ENCODE results near the gene XYLT1. TPM values are rescaled to one million over a fixed set of nuclear protein-coding genes. Genes with fewer than 3 reads are reported as not detected.
"Not testable (repeated sequence)": the region's sequence is repeated elsewhere in the genome, so short reads cannot be mapped to it uniquely, and the experiment has no call there.

XYLT1 gene
- polyA plus RNA-seq, 1 of the 3 experiments (the other 2 are of a cell fraction), result 17.6 TPM

DNA sequence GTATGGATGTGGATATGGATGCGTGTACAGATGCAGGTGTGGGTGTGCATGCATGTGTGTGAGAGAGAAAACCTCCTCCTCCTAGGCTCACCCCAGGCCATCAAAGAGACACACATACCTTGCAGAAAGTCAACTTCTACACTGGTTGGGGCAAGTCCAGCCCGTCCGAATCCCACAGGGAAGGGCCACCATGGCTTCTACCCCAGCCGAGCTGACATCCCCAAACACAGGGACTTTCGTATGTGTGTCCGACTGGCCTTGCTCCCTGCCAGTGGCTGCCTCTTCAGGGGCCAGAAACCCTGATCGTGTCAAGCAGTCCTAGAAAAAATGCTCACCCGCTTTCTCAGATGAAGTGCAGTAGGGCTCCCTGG is 134.2 kb downstream of the XYLT1 start:
- H3F3A ChIP-seq (replicated peaks; ENCODE audit: insufficient read depth), result peaks cover 27% of the 10 kb centered on the region
- peaks cover 95% of the 10 kb centered on the region for H4K20me1 ChIP-seq (ENCODE audit: insufficient read depth)
- TF ChIP-seq, protein P1, sequence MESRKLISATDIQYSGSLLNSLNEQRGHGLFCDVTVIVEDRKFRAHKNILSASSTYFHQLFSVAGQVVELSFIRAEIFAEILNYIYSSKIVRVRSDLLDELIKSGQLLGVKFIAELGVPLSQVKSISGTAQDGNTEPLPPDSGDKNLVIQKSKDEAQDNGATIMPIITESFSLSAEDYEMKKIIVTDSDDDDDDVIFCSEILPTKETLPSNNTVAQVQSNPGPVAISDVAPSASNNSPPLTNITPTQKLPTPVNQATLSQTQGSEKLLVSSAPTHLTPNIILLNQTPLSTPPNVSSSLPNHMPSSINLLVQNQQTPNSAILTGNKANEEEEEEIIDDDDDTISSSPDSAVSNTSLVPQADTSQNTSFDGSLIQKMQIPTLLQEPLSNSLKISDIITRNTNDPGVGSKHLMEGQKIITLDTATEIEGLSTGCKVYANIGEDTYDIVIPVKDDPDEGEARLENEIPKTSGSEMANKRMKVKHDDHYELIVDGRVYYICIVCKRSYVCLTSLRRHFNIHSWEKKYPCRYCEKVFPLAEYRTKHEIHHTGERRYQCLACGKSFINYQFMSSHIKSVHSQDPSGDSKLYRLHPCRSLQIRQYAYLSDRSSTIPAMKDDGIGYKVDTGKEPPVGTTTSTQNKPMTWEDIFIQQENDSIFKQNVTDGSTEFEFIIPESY (IDR thresholded peaks at IDR 0.05; ENCODE audit: borderline replicate concordance, low read depth), result no peak
- TF ChIP-seq, protein P2, sequence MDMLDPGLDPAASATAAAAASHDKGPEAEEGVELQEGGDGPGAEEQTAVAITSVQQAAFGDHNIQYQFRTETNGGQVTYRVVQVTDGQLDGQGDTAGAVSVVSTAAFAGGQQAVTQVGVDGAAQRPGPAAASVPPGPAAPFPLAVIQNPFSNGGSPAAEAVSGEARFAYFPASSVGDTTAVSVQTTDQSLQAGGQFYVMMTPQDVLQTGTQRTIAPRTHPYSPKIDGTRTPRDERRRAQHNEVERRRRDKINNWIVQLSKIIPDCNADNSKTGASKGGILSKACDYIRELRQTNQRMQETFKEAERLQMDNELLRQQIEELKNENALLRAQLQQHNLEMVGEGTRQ (IDR thresholded peaks at IDR 0.05; ENCODE audit: borderline replicate concordance, low read depth, low read length), result no peak
- TF ChIP-seq TCF12 (IDR thresholded peaks at IDR 0.05), result no peak
- no peak for TF ChIP-seq NFIC (IDR thresholded peaks at IDR 0.05; ENCODE audit: borderline replicate concordance)
- TF ChIP-seq FOXJ3 (CRISPR knock-in tag; IDR thresholded peaks at IDR 0.05), result no peak
- TF ChIP-seq, protein P3, sequence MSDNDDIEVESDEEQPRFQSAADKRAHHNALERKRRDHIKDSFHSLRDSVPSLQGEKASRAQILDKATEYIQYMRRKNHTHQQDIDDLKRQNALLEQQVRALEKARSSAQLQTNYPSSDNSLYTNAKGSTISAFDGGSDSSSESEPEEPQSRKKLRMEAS (IDR thresholded peaks at IDR 0.05; ENCODE audit: low read depth), result no peak
- TF ChIP-seq MXI1 (IDR thresholded peaks at IDR 0.05; ENCODE audit: low read depth, low read length), result no peak
- H3K27ac ChIP-seq (ENCODE audit: low read depth in 2 of 2, low read length in 1 of 2), result peak overlapping the region in 1 of 2 experiments; percentile 36; a peak in 2 of 4 replicates
- ChIA-PET POLR2A (no interaction called here), CTCF (no interaction called here)
- no peaks in the 10 kb centered on the region for H3K9me3 ChIP-seq
- peaks cover 4 to 8% of the 10 kb centered on the region in 2 experiments; a peak in 2 of 4 replicates for H3K4me1 ChIP-seq (ENCODE audit: control insufficient read depth in 1 of 2, insufficient read depth in 2 of 2, low read depth in 1 of 2, low read length in 1 of 2)
- H3K36me3 ChIP-seq (replicated peaks in 1 of 2; ENCODE audit: control insufficient read depth in 1 of 2, insufficient read depth in 2 of 2, low read length in 1 of 2), result peaks cover 0 to 3% of the 10 kb centered on the region in 2 experiments
- no peak for DNase-seq
- no peaks in the 10 kb centered on the region for H3K9me2 ChIP-seq
- H3K9ac ChIP-seq, result no peak overlapping the region
- WGBS (ENCODE audit: low lambda C conversion rate), result 88% methylated on average over 8 of the region's 8 CpGs
- no peak overlapping the region for H3K4me2 ChIP-seq
- H3K79me2 ChIP-seq (ENCODE audit: insufficient read depth), result peaks cover 99% of the 10 kb centered on the region
- H3K4me3 ChIP-seq (ENCODE audit: low read depth in 2 of 2, low read length in 1 of 2), result no peak overlapping the region
- H3K27me3 ChIP-seq (ENCODE audit: insufficient read depth), result no peaks in the 10 kb centered on the region
- H2AFZ ChIP-seq (ENCODE audit: low read depth), result no peak overlapping the region

DNA sequence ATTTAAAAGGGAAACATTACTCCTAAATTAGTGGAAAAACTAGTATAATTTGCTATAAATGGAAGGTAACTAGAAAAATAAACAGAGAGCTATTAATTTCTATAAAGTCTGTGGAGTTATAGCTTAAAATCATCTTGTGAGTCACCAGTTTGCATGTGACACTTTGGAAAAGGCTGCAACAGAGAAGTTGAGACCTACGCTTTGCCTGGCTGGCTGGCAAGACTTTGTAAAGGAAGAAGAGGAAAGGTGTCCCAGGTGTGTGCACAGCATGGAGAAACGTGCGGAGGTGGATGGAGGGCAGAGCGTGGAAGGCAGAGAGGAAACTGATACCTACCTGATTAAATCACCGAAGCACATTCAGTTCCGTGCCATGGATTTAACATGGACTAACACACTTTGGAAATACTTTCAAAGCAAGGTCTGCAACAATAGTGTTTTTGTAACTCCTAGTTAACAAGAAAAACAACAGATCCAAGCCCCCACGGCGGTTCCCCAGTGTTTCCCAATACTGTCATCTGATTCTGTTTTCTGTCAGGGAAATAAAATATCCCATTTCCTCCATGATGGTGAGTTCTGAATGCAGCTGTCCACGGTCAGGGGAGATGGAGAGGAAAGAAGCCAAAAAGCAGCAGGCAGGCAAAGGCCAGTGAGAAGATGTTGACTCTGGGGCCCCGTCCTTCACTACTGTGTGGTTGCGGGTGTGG is 134.8 kb downstream of the XYLT1 start:
- Histone ChIP-seq H4K20me1 (ENCODE audit: insufficient read depth) (peaks cover 95% of the 10 kb centered on the region), H3K27ac (ENCODE audit: low read depth in 2 of 2, low read length in 1 of 2) (peak overlapping the region in 1 of 2 experiments; percentile 36; a peak in 2 of 4 replicates), H3K4me2 (no peak overlapping the region), H3K4me3 (ENCODE audit: low read depth in 2 of 2, low read length in 1 of 2) (no peak overlapping the region), H3K4me1 (ENCODE audit: control insufficient read depth in 1 of 2, insufficient read depth in 2 of 2, low read depth in 1 of 2, low read length in 1 of 2) (peaks cover 4 to 12% of the 10 kb centered on the region in 2 experiments; a peak in 2 of 4 replicates), H3K9me3 (no peaks in the 10 kb centered on the region), H3K9ac (no peak overlapping the region), H3K9me2 (no peaks in the 10 kb centered on the region), H3F3A (replicated peaks; ENCODE audit: insufficient read depth) (peaks cover 27% of the 10 kb centered on the region), H3K79me2 (ENCODE audit: insufficient read depth) (peaks cover 99% of the 10 kb centered on the region), H2AFZ (ENCODE audit: low read depth) (no peak overlapping the region), H3K36me3 (replicated peaks in 1 of 2; ENCODE audit: control insufficient read depth in 1 of 2, insufficient read depth in 2 of 2, low read length in 1 of 2) (peaks cover 0 to 3% of the 10 kb centered on the region in 2 experiments), H3K27me3 (ENCODE audit: insufficient read depth) (no peaks in the 10 kb centered on the region)
- ChIA-PET CTCF (interaction anchor here (1.3 kb wide), 1 partner anchor 24 kb away, joined by 3 read pairs; no protein-coding TSS in a partner anchor), POLR2A (no interaction called here)
- TF ChIP-seq RFX5 (IDR thresholded peaks at IDR 0.05; ENCODE audit: low read length) (no peak), JUND (IDR thresholded peaks at IDR 0.05) (no peak), MXI1 (IDR thresholded peaks at IDR 0.05; ENCODE audit: low read depth, low read length) (no peak), TCF12 (IDR thresholded peaks at IDR 0.05) (no peak), YY1 (IDR thresholded peaks at IDR 0.05; ENCODE audit: low read depth) (no peak)
- 75% methylated on average over 11 of the region's 11 CpGs for WGBS (ENCODE audit: low lambda C conversion rate)
- DNase-seq, result no peak

DNA sequence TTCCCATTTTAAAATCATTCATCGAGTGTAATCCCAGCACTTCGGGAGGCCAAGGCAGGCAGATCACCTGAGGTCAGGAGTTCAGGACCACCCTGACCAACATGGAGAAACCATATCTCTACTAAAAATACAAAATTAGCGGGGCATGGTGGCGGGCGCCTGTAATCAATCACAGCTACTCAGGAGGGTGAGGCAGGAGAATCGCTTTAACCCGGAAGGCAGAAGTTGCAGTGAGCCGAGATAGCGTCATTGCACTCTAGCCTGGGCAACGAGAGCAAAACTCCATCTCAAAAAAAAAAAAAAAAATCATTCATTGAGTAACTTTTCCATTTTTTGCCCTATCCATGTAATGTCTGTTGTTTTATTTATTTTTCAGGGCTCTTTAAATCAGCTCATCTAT is 135.4 kb downstream of the XYLT1 start:
- H3K79me2 ChIP-seq (ENCODE audit: insufficient read depth), result peaks cover 99% of the 10 kb centered on the region

More for the DNA sequence above, 135.4 kb downstream of the XYLT1 start:
- H3K4me1 ChIP-seq (ENCODE audit: control insufficient read depth in 1 of 2, insufficient read depth in 2 of 2, low read depth in 1 of 2, low read length in 1 of 2), result peaks cover under 1 to 13% of the 10 kb centered on the region in 2 experiments; a peak in 2 of 4 replicates
- CTCF ChIA-PET, result interaction anchor here (1.3 kb wide), 1 partner anchor 23 kb away, joined by 3 read pairs; no protein-coding TSS in a partner anchor
- POLR2A ChIA-PET; H3K9ac ChIP-seq; H3K4me3 ChIP-seq (ENCODE audit: low read depth in 2 of 2, low read length in 1 of 2); DNase-seq; H3K36me3 ChIP-seq (replicated peaks in 1 of 2; ENCODE audit: control insufficient read depth in 1 of 2, insufficient read depth in 2 of 2, low read length in 1 of 2); H3K27me3 ChIP-seq (ENCODE audit: insufficient read depth); H3K9me2 ChIP-seq; H3K9me3 ChIP-seq; H2AFZ ChIP-seq (ENCODE audit: low read depth); H3K4me2 ChIP-seq: not testable (repeated sequence)
- 92% methylated on average over 10 of the region's 10 CpGs for WGBS (ENCODE audit: low lambda C conversion rate)
- H3F3A ChIP-seq (replicated peaks; ENCODE audit: insufficient read depth), result peaks cover 27% of the 10 kb centered on the region
- H3K27ac ChIP-seq (ENCODE audit: low read depth in 2 of 2, low read length in 1 of 2), result peak overlapping the region in 1 of 2 experiments; percentile 36; a peak in 1 of 4 replicates
- H4K20me1 ChIP-seq (ENCODE audit: insufficient read depth), result peaks cover 95% of the 10 kb centered on the region

Measured in SK-N-SH (cell line).